GM23338 (cell line): ENCODE results near the gene ZNF121. TPM values are rescaled to one million over a fixed set of nuclear protein-coding genes. Genes with fewer than 3 reads are reported as not detected.

Source experiments
- ATAC-seq: fragments of 200-7000 bp; cut with Tn5 transposase; 3 replicates; pipeline ENCODE4 v1.9.1; 2020
- DNase-seq: peaks from one replicate; pipeline ENCODE4 v3.0.0-alpha.2; 2015; ENCODE audit warnings: low spot score
- H2AFZ ChIP-seq: fragments of 200-600 bp; sonication (generic); 2 replicates; pipeline ENCODE4 v1.8.0; 2016; ENCODE audit warnings: antibody characterized with exemption, mild to moderate bottlenecking, moderate library complexity
- H3F3A ChIP-seq: fragments of 200-600 bp; sonication (generic); replicated peaks from 2 replicates; pipeline ENCODE4 v1.8.0; 2017; ENCODE audit warnings: antibody characterized with exemption, mixed run types, low read depth
- H3K27ac ChIP-seq: fragments of 200-600 bp; sonication (generic); 2 replicates; pipeline ENCODE4 v1.6.1; 2016; ENCODE audit warnings: low read depth
- H3K27me3 ChIP-seq: fragments of 200-600 bp; sonication (generic); 2 replicates; pipeline ENCODE4 v1.8.0; 2016; ENCODE audit warnings: mild to moderate bottlenecking, mixed run types, moderate library complexity; ENCODE audit not compliant: insufficient read depth
- H3K36me3 ChIP-seq: fragments of 200-600 bp; sonication (generic); 2 replicates; pipeline ENCODE4 v1.8.0; 2016; ENCODE audit warnings: mild to moderate bottlenecking; ENCODE audit not compliant: insufficient read depth
- H3K4me1 ChIP-seq: fragments of 200-600 bp; sonication (generic); 2 replicates; pipeline ENCODE4 v1.8.0; 2016; ENCODE audit warnings: mild to moderate bottlenecking, moderate library complexity; ENCODE audit not compliant: insufficient read depth
- H3K4me2 ChIP-seq: fragments of 200-600 bp; sonication (generic); 2 replicates; pipeline ENCODE4 v1.7.1; 2017; ENCODE audit warnings: mixed run types
- H3K4me3 ChIP-seq: fragments of 200-600 bp; sonication (generic); 2 replicates; pipeline ENCODE4 v1.6.1; 2016; ENCODE audit warnings: mixed run types
- H3K79me2 ChIP-seq: fragments of 200-600 bp; sonication (generic); replicated peaks from 2 replicates; pipeline ENCODE4 v1.8.0; 2017; ENCODE audit warnings: mild to moderate bottlenecking; ENCODE audit not compliant: insufficient read depth
- H3K9me2 ChIP-seq: fragments of 200-600 bp; sonication (generic); 2 replicates; pipeline ENCODE4 v1.8.0; 2017; ENCODE audit not compliant: insufficient read depth
- H4K20me1 ChIP-seq: fragments of 200-600 bp; sonication (generic); replicated peaks from 2 replicates; pipeline ENCODE4 v1.8.0; 2017; ENCODE audit warnings: mild to moderate bottlenecking; ENCODE audit not compliant: insufficient read depth
- H3K27ac Mint-ChIP-seq: 2 replicates; pipeline ENCODE4 v1.8.0; 2020; ENCODE audit warnings: inconsistent platforms, mild to moderate bottlenecking, moderate library complexity, mixed read lengths
- H3K27me3 Mint-ChIP-seq: 3 replicates; pipeline ENCODE4 v1.8.0; 2022; ENCODE audit warnings: low read depth, mild to moderate bottlenecking, moderate library complexity, mixed read lengths, inconsistent platforms; ENCODE audit not compliant: insufficient read depth, poor library complexity
- H3K36me3 Mint-ChIP-seq: 3 replicates; pipeline ENCODE4 v1.8.0; 2021; ENCODE audit warnings: low read depth, mild to moderate bottlenecking, inconsistent platforms, moderate library complexity, mixed read lengths
- H3K4me1 Mint-ChIP-seq: 3 replicates; pipeline ENCODE4 v1.8.0; 2020; ENCODE audit warnings: mild to moderate bottlenecking, inconsistent platforms, mixed read lengths
- H3K4me3 Mint-ChIP-seq: 3 replicates; pipeline ENCODE4 v1.8.0; 2021; ENCODE audit warnings: moderate library complexity, mild to moderate bottlenecking, inconsistent platforms, mixed read lengths
- H3K9me3 Mint-ChIP-seq: 3 replicates; pipeline ENCODE4 v1.8.0; 2020; ENCODE audit warnings: moderate library complexity, mild to moderate bottlenecking, inconsistent platforms, mixed read lengths
- CREB1 ChIP-seq: fragments of 250-450 bp; sonication (Bioruptor Pico); IDR thresholded peaks from 2 replicates; pipeline ENCODE4 v1.5.0; 2020; ENCODE audit warnings: low read depth, mild to moderate bottlenecking, moderate library complexity
- CTCF ChIP-seq, 2 experiments: fragments of 200-600 bp in 1 of 2; sonication (generic) in 1 of 2; conservative IDR thresholded peaks; 2 replicates each; pipeline versions ENCODE4 v1.5.1 to v1.6.1; 2016 to 2017; ENCODE audit warnings: antibody characterized with exemption in 2 of 2, low read depth in 2 of 2, mild to moderate bottlenecking in 2 of 2, moderate library complexity in 1 of 2
- ETS1 ChIP-seq: IDR thresholded peaks from 2 replicates; pipeline ENCODE4 v1.6.1; 2016; ENCODE audit warnings: antibody characterized with exemption
- EZH2 ChIP-seq: fragments of 200-600 bp; sonication (generic); IDR thresholded peaks from one replicate; pipeline ENCODE4 v1.8.0; 2017; ENCODE audit warnings: antibody characterized with exemption, mild to moderate bottlenecking, low read depth; ENCODE audit not compliant: unreplicated experiment
- POLR2AphosphoS5 ChIP-seq: IDR thresholded peaks from 2 replicates; pipeline ENCODE4 v1.6.1; 2016; ENCODE audit warnings: antibody characterized with exemption, low read depth
- REST ChIP-seq: IDR thresholded peaks from one replicate; pipeline ENCODE4 v1.6.1; 2018; ENCODE audit warnings: antibody characterized with exemption; ENCODE audit not compliant: unreplicated experiment
- STAT1 ChIP-seq: IDR thresholded peaks from one replicate; pipeline ENCODE4 v1.6.1; 2016; ENCODE audit warnings: antibody characterized with exemption; ENCODE audit not compliant: unreplicated experiment
- ZNF331 ChIP-seq: fragments of 250-450 bp; sonication (Bioruptor Pico); IDR thresholded peaks from 2 replicates; pipeline ENCODE4 v1.5.0; 2020; ENCODE audit warnings: low read depth, mild to moderate bottlenecking, moderate library complexity
- polyA plus RNA-seq: library from polyadenylated mRNA; unstranded; fragments of >200 nt; fragmentation: Nextera tagmentation; extraction: Ambion mirVana; gene quantifications from 2 replicates; pipeline ENCODE4 v1.2.1, GENCODE V29; 2016
- total RNA-seq: library from RNA; depleted of rRNA; stranded (reverse); fragments of >200 nt; shearing (Covaris generic); gene quantifications from 2 replicates; pipeline ENCODE4 v1.2.3, GENCODE V29; 2014

ZNF121 gene
- total and polyA plus RNA-seq, 2 experiments from 2014 or later: 50.8 to 252 TPM

- DNase-seq (peak; percentile 94), ATAC-seq (peak; percentile 86)
- Mint-ChIP-seq H3K27me3 (peaks cover 16% of the 10 kb centered on the region), H3K36me3 (peaks cover 50% of the 10 kb centered on the region), H3K9me3 (peaks cover 10% of the 10 kb centered on the region; the same call in 2 of the 3 replicates), H3K27ac (peak within 1 kb of the TSS; percentile 100), H3K4me3 (peak within 1 kb of the TSS; percentile 100), H3K4me1 (peaks cover 15% of the 10 kb centered on the region)
- Histone ChIP-seq H3K27me3 (no peaks in the 10 kb centered on the region), H3K4me3 (peak within 1 kb of the TSS; percentile 100), H3K4me2 (peak within 1 kb of the TSS; percentile 99), H3K27ac (peak within 1 kb of the TSS; percentile 99), H2AFZ (peak within 1 kb of the TSS; percentile 83; the same call in 1 of the 2 replicates), H3F3A (no peaks in the 10 kb centered on the region), H4K20me1 (no peaks in the 10 kb centered on the region; the same call in 1 of the 2 replicates), H3K9me2 (no peaks in the 10 kb centered on the region), H3K79me2 (peaks cover 35% of the 10 kb centered on the region), H3K4me1 (peaks cover 20% of the 10 kb centered on the region), H3K36me3 (peaks cover 30% of the 10 kb centered on the region)
- TF ChIP-seq ETS1 (peak; percentile 74), CREB1 (CRISPR knock-in tag) (peak; percentile 95), ZNF331 (CRISPR knock-in tag) (no peak), EZH2 (no peak), CTCF (conservative IDR thresholded peaks at IDR 0.05; ENCODE audit: low read depth in 2 of 2) (no peak), POLR2AphosphoS5 (peak; percentile 69), REST (peak; percentile 11), STAT1 (no peak)
Measured at GRCh38 chr19:9621156-9622037, 37.1 kb upstream of the ZNF121 start, which contains the start of gene ZNF561. Gene ZNF561 (minus strand): TSS chr19:9621232. CDS start chr19:9619456, 1,776 bp downstream.
